Loucy (cell line): ENCODE results near the gene CAGE1.

Source experiments
- EZH2phosphoT487 ChIP-seq: fragments of 200-600 bp; IDR thresholded peaks from 2 replicates; pipeline ENCODE4 v1.6.1; 2018; ENCODE audit warnings: antibody characterized with exemption, mild to moderate bottlenecking, moderate library complexity, borderline replicate concordance
- TF ChIP-seq, protein P1 (sequence below): fragments of 200-600 bp; sonication (generic); conservative IDR thresholded peaks from 2 replicates; pipeline ENCODE4 v1.5.1; 2014; ENCODE audit warnings: mild to moderate bottlenecking, antibody characterized with exemption, low read length

DNA sequence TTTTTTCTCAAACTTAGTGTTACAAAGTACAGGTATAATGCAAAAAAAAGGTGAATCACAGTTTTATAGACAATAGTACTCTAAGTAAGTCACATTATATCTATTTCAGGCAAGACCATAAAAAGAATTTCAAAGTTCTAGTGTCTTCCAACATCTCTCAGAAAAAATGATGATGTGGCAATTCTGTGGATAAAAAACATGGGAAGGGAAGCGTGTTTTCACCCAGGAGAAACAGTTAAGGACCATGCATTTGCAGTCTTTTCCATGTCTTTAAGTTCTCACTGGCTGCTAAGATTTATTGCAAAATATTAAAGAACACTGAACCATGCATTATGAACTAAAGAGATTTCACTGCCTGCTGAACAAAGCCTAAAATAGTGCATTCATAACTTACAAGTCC, 78.4 kb downstream of the CAGE1 start:
- TF ChIP-seq, protein P1, sequence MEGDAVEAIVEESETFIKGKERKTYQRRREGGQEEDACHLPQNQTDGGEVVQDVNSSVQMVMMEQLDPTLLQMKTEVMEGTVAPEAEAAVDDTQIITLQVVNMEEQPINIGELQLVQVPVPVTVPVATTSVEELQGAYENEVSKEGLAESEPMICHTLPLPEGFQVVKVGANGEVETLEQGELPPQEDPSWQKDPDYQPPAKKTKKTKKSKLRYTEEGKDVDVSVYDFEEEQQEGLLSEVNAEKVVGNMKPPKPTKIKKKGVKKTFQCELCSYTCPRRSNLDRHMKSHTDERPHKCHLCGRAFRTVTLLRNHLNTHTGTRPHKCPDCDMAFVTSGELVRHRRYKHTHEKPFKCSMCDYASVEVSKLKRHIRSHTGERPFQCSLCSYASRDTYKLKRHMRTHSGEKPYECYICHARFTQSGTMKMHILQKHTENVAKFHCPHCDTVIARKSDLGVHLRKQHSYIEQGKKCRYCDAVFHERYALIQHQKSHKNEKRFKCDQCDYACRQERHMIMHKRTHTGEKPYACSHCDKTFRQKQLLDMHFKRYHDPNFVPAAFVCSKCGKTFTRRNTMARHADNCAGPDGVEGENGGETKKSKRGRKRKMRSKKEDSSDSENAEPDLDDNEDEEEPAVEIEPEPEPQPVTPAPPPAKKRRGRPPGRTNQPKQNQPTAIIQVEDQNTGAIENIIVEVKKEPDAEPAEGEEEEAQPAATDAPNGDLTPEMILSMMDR = no peak
- TF ChIP-seq EZH2phosphoT487 = no peak
